NK-92 treated with Interleukin-12 subunit alpha and Interleukin-12 subunit beta, amount 100 ng/mL, for 24 hours (cell line): ENCODE data around the gene PLCB4.

Experiments used
- DNase-seq: peaks from one replicate; lab custom pipeline; 2025; lab: John Stamatoyannopoulos, UW

Gene PLCB4

GRCh38 chr20:9061434-9061833 is 7.5 kb upstream of the PLCB4 start:
- no peak for DNase-seq

- DNase-seq, result no peak
Measured at GRCh38 chr20:9062066-9062465, 6.8 kb upstream of the PLCB4 start.

GRCh38 chr20:9066191-9066590 is 2.7 kb upstream of the PLCB4 start:
- DNase-seq, result no peak

GRCh38 chr20:9068233-9068801 is 570 bp upstream of the PLCB4 start:
- no peak for DNase-seq

GRCh38 chr20:9070304-9070703 is 1.4 kb downstream of the PLCB4 start:
- DNase-seq, result no peak

- DNase-seq, result no peak
Measured at GRCh38 chr20:9071976-9072726, 3.3 kb downstream of the PLCB4 start.

GRCh38 chr20:9072861-9073500 is 4.1 kb downstream of the PLCB4 start:
- no peak for DNase-seq

- DNase-seq, result no peak
Measured at GRCh38 chr20:9075264-9076095, 6.6 kb downstream of the PLCB4 start.

- no peak for DNase-seq
Measured at GRCh38 chr20:9076440-9076839, 7.6 kb downstream of the PLCB4 start.

- DNase-seq, result no peak
Measured at GRCh38 chr20:9078826-9079731, 10.2 kb downstream of the PLCB4 start.

- no peak for DNase-seq
Measured at GRCh38 chr20:9081423-9081966, 12.6 kb downstream of the PLCB4 start.

- DNase-seq, result no peak
Measured at GRCh38 chr20:9082741-9083140, 13.9 kb downstream of the PLCB4 start.

GRCh38 chr20:9087531-9088217 is 18.8 kb downstream of the PLCB4 start:
- no peak for DNase-seq

- no peak for DNase-seq
Measured at GRCh38 chr20:9088556-9088955, 19.7 kb downstream of the PLCB4 start.

- no peak for DNase-seq
Measured at GRCh38 chr20:9092113-9092512, 23.2 kb downstream of the PLCB4 start.

- no peak for DNase-seq
Measured at GRCh38 chr20:9092655-9093054, 23.8 kb downstream of the PLCB4 start.

- no peak for DNase-seq
Measured at GRCh38 chr20:9093218-9093957, 24.5 kb downstream of the PLCB4 start.

- no peak for DNase-seq
Measured at GRCh38 chr20:9099372-9099771, 30.5 kb downstream of the PLCB4 start.

- DNase-seq, result no peak
Measured at GRCh38 chr20:9100691-9101090, 31.8 kb downstream of the PLCB4 start.

GRCh38 chr20:9102456-9102855 is 33.6 kb downstream of the PLCB4 start:
- no peak for DNase-seq
